NCI-H1048 (cell line): Measurements from ENCODE around the gene LYZL1.
"Not testable (repeated sequence)": the region's sequence is repeated elsewhere in the genome, so short reads cannot be mapped to it uniquely, and the experiment has no call there.

Source experiments
- DNase-seq: peaks from one replicate; lab custom pipeline; 2025; lab: John Stamatoyannopoulos, UW

LYZL1 gene

GRCh38 chr10:29308142-29308541, 19.3 kb downstream of the LYZL1 start:
- not testable (repeated sequence) for DNase-seq

GRCh38 chr10:29309465-29309864, 20.6 kb downstream of the LYZL1 start:
- no peak for DNase-seq

GRCh38 chr10:29310463-29310862, 21.6 kb downstream of the LYZL1 start:
- not testable (repeated sequence) for DNase-seq

GRCh38 chr10:29313071-29313470, 24.2 kb downstream of the LYZL1 start:
- DNase-seq = no peak

GRCh38 chr10:29314726-29315125, 25.9 kb downstream of the LYZL1 start:
- no peak for DNase-seq

GRCh38 chr10:29315814-29316213, 26.9 kb downstream of the LYZL1 start:
- no peak for DNase-seq

GRCh38 chr10:29316308-29317026, 27.6 kb downstream of the LYZL1 start:
- no peak for DNase-seq

- no peak for DNase-seq
Measured at GRCh38 chr10:29317027-29317420, 28.2 kb downstream of the LYZL1 start.

GRCh38 chr10:29317423-29318021, 28.7 kb downstream of the LYZL1 start:
- no peak for DNase-seq

- DNase-seq = not testable (repeated sequence)
Measured at GRCh38 chr10:29318141-29319071, 29.5 kb downstream of the LYZL1 start.

- DNase-seq = no peak
Measured at GRCh38 chr10:29319205-29319781, 30.4 kb downstream of the LYZL1 start.

- not testable (repeated sequence) for DNase-seq
Measured at GRCh38 chr10:29320680-29321121, 31.8 kb downstream of the LYZL1 start.

- DNase-seq = no peak
Measured at GRCh38 chr10:29321656-29322055, 32.8 kb downstream of the LYZL1 start.

- no peak for DNase-seq
Measured at GRCh38 chr10:29322918-29323317, 34.0 kb downstream of the LYZL1 start.

GRCh38 chr10:29323367-29323766, 34.5 kb downstream of the LYZL1 start:
- no peak for DNase-seq

GRCh38 chr10:29324220-29324841, 35.5 kb downstream of the LYZL1 start:
- DNase-seq = no peak

GRCh38 chr10:29326299-29326698, 37.4 kb downstream of the LYZL1 start:
- DNase-seq = no peak

GRCh38 chr10:29326886-29327745, 38.2 kb downstream of the LYZL1 start:
- no peak for DNase-seq

- no peak for DNase-seq
Measured at GRCh38 chr10:29327746-29328102, 38.9 kb downstream of the LYZL1 start.

- DNase-seq = no peak
Measured at GRCh38 chr10:29328983-29329382, 40.1 kb downstream of the LYZL1 start.

- no peak for DNase-seq
Measured at GRCh38 chr10:29329420-29329819, 40.5 kb downstream of the LYZL1 start.
